ENCODE data around the gene PPP1R9B.

PPP1R9B gene

DNA sequence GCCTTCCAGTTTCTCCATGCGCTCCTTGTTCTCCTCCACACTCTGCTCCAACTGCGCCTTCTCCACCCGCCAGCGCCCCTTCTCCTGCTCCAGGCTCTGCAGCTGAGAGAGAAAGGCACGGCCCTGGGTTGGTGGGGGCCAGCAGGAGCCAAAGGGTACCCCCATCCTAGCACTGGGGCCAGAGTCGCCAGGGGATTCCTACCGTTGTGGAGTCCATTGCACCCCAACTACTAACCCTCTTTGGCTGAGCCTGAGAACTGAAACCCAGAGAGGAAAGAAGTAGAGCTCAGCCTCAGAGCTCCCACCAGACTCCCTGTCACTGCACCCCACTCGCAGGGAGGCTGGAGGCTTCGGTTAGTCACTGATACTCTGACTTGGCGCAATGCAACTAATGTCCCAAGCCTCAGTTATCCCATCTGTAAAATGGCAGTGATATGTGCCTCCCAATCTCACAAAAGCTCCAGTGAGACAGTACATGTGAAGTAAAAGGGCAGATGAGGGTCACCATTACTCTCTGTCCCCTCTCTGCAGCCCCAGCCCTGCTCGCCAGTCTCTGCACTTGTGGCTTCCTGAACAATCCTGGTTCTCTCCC is 14.3 kb downstream of the PPP1R9B start:
- TF ChIP-seq, protein P1, sequence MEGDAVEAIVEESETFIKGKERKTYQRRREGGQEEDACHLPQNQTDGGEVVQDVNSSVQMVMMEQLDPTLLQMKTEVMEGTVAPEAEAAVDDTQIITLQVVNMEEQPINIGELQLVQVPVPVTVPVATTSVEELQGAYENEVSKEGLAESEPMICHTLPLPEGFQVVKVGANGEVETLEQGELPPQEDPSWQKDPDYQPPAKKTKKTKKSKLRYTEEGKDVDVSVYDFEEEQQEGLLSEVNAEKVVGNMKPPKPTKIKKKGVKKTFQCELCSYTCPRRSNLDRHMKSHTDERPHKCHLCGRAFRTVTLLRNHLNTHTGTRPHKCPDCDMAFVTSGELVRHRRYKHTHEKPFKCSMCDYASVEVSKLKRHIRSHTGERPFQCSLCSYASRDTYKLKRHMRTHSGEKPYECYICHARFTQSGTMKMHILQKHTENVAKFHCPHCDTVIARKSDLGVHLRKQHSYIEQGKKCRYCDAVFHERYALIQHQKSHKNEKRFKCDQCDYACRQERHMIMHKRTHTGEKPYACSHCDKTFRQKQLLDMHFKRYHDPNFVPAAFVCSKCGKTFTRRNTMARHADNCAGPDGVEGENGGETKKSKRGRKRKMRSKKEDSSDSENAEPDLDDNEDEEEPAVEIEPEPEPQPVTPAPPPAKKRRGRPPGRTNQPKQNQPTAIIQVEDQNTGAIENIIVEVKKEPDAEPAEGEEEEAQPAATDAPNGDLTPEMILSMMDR (IDR thresholded peaks at IDR 0.05; ENCODE audit: control extremely low read depth, extremely low read depth, low read depth, missing control alignments) = no peak
- DNase-seq (ENCODE audit: extremely low spot score) = no peak
- ChIA-PET POLR2A (no interaction called here), CTCF (interaction anchor here (0.8 to 2.8 kb wide), 8 partner anchors 9 to 137 kb away, joined by 3 to 12 read pairs (median 4); partner anchors contain the start of gene PDK2)

DNA sequence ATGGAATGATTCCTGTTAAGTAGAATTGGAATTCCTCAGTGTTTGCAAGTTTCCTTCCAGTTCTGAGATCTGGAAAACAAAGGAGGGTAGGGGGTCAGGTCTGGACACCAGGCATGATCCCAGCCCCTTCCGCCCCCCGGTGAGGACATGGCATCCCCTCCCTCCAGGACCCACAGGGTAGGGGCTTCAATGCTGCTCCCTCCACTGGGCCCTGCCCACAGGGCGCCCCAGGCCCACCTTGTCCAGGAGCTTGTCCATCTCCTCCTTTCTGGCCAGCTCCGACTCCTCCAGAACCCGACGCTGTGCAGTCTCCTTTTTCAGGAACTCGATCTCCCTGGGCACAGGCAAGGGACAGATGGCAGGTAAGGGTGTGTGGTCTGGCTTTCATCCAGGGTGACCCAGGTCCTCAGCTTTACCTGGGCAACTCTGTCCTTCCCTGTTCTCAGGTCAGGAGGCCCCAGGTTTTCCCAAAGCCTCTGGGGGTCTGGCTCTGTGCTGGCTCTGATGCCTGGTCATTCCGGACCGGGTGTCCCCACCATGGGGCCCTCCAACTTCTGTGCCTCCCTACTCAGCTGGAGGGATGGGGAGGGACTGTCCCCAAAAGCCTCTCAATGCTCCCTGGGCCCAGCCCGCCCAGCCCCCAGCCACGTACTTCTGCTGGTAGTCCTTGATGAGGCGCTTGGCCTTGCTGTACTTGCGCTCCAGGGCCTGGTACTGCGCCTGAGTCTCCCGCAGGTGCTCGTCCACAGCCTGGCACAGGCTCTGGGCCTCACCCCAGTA is 15.0 kb downstream of the PPP1R9B start:
- DNase-seq (ENCODE audit: extremely low spot score) = no peak
- ChIA-PET POLR2A (interaction anchor here (0.6 kb wide), 1 partner anchor 1075 kb away, joined by 5 read pairs; no protein-coding TSS in a partner anchor), CTCF (interaction anchor here (0.8 to 2.8 kb wide), 8 partner anchors 10 to 137 kb away, joined by 3 to 12 read pairs (median 4); partner anchors contain the start of gene PDK2)
- TF ChIP-seq, protein P1 (IDR thresholded peaks at IDR 0.05; ENCODE audit: control extremely low read depth, extremely low read depth, low read depth, missing control alignments) = no peak

DNA sequence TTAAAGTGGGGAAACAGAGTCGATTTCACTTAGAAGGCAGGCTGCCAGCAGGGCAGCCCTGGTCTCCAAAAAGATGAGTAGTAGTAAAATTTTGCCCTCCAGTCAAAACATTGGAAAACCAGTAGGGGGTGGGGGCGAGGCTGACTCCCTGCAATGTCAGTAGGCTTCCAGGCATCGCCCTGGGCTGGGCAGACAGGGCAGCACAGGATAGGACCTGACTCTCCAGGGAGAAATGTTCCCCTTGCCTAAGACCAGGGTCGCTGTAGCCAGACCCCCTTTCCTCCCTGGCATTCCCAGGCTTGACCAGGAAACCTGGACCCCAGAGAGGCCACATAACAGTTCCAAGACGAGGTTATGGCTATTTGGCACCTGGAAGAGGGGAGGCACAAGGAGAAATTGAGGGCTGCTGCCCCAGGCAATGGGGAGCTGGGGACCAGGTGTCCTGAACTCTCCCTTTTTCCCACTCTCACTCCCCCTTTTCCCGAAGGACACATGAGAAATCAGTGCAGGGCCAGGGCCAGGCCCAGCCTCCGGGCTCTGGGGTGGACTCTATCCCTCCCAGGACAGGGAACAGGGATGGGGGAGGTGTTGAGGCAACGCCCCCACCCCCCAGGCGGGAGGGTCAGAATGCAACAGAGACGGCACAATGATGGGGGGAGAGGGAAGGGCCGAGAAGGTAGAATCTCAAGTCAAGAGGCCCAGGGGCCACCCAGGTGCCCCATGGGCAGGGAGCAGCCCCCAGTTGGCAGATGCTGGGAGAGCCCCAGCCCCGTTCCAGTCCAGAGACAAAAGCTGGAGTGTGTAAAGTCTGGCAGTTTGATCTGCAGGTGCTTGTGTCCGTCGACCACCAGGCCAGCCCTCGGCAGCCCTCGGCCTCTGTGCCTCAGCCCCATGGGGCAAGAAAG is 16.0 kb downstream of the PPP1R9B start:
- TF ChIP-seq, protein P1 (IDR thresholded peaks at IDR 0.05; ENCODE audit: control extremely low read depth, extremely low read depth, low read depth, missing control alignments) = no peak
- no peak for DNase-seq (ENCODE audit: extremely low spot score)
- ChIA-PET POLR2A (no interaction called here), CTCF (interaction anchor here (0.8 to 2.8 kb wide), 5 partner anchors 11 to 26 kb away, joined by 3 to 10 read pairs (median 3); no protein-coding TSS in a partner anchor)

DNA sequence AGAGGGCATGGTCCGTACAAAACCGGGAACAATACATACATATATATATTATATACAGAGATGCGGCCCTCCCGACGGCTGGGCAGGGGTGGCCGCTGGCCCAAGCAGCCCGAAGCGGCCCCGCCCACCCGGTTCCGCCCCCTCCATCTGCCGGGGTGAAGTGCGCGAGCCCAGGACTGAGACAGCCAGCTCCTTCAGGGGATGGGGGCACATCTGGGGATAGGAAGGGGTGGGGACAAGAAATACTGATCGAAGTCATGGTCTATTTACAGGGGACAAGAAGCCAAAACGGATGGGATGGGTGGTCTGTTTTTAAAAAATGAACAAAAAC is 16.7 kb downstream of the PPP1R9B start:
- TF ChIP-seq, protein P1 (IDR thresholded peaks at IDR 0.05; ENCODE audit: control extremely low read depth, extremely low read depth, low read depth, missing control alignments) = no peak

GRCh38 chr17:50133028-50133768 is 17.3 kb downstream of the PPP1R9B start:
- CTCF ChIA-PET = interaction anchor here (1.7 to 4.4 kb wide), 3 partner anchors 29 to 39 kb away, joined by 5 to 22 read pairs (median 7); partner anchors contain the start of gene PDK2
- POLR2A ChIA-PET = interaction anchor here (0.7 to 1.0 kb wide), 2 partner anchors 10 to 11 kb away, joined by 3 to 4 read pairs; no protein-coding TSS in a partner anchor
- TF ChIP-seq, protein P1 (IDR thresholded peaks at IDR 0.05; ENCODE audit: control extremely low read depth, extremely low read depth, low read depth, missing control alignments) = no peak
- no peak for DNase-seq (ENCODE audit: extremely low spot score)

More for the DNA sequence above, 16.7 kb downstream of the PPP1R9B start:
- ChIA-PET POLR2A (interaction anchor here (0.7 kb wide), 1 partner anchor 11 kb away, joined by 4 read pairs; no protein-coding TSS in a partner anchor), CTCF (interaction anchor here (2.0 to 4.4 kb wide), 2 partner anchors 36 to 40 kb away, joined by 5 to 22 read pairs; partner anchors contain the start of gene PDK2)
- no peak for DNase-seq (ENCODE audit: extremely low spot score)

Data from GM10248 (cell line).